UCSD-AML1 (cell line): Measurements from ENCODE around the gene HPGD.

Experiments
- DNase-seq: peaks from one replicate; lab custom pipeline; 2025; ENCODE audit not compliant: unreplicated experiment; lab: John Stamatoyannopoulos, UW

HPGD gene

DNA sequence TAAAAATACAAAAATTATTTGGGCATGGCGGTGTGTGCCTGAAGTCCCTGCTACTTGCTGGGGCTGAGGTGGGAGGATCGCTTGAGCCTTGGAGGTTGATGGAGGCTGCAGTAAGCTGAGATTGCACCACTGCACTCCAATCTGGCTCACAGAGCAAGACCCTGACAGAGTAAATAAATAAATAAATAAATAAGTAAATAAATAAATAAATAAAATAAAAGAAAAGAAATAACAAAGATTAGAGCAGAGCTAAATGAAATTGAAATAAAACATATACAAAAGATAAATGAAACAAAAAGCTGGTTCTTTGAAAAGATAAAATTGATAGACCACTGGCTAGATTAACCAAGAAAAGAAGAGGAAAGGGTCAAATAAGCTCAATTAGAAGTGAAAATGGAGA, 43.1 kb downstream of the HPGD start:
- no peak for DNase-seq

DNA sequence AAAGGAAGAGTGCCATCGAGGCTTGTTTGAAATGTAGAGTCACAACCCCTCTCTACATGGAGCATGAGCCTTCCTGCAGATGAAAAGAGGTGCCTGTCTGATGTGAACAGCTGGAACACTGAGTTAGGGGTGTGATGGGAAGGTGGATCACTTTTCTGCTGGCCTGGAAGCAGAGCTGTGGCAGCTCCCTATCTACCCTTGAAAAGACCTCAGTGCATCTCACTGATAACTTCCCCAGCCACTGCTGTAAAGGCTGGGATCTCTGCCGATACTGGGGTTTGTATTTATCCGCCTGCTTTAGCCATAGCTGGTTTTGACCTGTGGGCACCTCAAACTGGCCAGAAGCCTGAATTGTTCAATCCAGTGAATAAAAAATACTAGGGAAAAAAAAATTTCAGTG, 46.8 kb downstream of the HPGD start:
- no peak for DNase-seq

DNA sequence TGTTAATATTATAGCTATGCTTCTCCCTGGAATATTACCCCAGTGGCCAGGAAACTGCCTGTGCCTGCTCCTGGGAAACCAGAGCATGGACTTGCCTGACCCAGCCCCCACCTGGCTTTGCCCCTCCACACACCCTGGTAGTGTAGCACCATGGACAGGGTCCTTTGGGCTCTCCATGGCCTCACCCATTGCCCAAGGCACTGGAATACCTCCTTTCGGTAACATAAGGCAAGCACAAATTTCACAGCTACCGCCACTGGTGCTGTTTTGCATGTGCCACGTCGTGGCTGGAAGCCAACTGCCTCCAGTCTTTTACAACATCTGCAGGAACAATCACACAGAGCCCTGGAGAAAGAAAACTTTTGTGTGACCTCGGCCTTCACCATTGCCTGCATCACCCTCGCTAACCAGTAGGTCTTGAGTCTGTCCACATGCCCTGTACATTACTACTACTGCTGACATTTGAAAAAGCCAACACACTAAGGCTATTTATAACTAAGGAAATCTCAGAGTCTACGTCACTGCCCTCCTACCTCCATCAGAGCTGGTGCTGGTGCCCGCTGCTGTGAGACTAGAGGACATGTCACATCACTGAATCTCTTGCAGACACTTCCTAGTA, 47.7 kb downstream of the HPGD start:
- DNase-seq = no peak

DNA sequence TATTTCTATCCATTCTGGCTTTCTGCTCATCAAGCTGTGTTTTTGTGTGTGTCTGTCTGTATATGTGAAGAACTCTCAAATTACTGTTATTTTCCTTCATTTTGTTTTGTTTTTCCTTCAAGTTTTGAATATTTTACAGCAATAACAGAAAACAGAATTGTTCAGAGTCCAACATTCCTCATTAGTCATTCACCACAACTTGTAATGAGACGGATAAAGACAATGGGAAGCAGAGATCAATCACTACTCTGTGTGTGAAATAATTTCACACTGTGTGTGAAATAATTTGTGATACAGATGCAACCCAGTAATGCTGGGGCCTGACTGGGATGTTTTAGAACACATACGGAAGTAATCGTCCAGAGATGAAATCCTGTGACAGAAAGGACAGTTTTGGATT, 55.2 kb downstream of the HPGD start:
- no peak for DNase-seq

DNA sequence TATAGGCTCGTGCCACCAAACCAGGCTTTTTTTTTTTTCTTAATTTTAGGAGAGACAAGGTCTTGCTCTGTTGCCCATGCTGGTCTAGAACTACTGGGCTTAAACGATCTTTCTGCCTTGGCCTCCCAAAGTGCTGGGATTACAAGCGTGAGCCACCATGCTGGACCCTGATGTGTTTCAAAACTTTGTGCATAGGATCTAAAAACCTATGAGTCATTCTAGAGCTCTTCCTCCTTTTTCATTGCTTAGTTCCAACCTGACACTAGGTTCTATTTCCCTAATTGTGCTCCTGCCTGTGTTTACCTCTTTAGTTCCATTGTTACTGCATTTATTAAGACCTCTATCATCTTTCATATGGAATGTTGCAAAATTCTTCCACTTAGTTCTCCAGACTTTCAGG, 57.3 kb downstream of the HPGD start:
- DNase-seq = no peak

DNA sequence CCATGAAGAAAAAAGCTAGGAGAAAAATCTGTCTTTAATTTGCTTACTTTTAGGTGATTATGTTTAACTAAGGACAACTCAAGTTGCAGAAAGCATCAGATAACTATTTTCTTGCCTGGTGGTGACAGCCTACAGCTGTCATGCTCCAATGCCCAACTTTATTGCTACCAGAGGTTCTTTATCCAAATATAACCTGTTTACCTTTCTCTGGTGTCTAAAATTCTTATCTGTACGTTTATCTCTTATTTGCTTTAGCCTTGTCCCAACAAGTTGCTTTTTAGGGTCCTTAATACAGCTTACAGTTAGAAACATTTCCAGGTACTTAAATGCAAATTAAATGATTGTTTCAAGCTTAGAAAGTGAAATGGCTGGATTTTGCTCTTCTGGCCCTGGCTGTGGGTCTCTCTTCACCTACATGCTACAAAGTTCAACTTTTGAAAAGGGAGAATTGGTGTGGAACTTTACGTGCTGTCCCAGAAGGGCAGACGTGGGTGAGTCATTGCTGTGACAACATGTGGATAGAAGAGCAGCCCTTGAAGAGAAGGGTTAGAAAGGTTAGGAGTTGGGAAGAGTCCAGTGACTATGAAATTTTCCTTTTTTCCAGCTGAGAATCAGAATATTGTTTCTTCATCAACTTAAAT, 60.7 kb downstream of the HPGD start:
- DNase-seq = no peak

DNA sequence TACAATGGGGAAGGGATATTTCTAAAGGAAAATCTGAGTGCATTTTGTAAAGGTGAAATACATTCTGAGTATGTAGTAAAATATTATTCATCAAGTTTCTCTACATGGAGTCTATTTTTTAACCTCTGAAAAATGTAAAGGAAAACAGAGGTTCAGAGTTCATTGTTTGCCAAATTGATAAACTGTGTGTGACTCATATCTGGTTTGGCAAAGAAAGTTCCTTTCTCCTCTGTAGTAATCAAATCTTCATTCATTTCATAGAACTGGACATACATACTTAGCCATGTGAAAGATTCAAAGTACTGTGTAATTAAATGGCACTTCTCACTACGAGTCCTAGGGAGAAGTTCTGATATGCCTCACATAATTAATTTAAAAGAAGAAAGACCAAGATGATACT, 61.6 kb downstream of the HPGD start:
- no peak for DNase-seq

DNA sequence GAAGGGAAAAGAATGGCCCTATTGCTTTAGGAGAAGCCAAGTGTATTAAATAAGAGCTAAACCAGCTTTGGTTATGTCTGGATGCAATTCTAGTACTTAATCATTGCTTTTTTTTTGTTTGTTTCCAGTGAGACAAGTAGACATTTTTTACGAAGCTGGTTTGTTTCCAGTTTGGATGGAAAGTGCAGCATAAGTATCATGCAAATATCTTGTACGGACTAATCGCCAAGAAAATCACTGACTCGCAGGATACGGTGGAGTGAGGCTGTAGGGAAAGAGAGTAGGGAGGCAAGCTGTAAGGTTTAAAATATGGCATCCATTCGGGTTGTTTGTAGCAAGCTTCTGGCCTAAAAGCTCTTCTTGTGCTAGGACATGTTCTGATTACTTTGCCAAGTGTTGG, 64.8 kb downstream of the HPGD start:
- no peak for DNase-seq

DNA sequence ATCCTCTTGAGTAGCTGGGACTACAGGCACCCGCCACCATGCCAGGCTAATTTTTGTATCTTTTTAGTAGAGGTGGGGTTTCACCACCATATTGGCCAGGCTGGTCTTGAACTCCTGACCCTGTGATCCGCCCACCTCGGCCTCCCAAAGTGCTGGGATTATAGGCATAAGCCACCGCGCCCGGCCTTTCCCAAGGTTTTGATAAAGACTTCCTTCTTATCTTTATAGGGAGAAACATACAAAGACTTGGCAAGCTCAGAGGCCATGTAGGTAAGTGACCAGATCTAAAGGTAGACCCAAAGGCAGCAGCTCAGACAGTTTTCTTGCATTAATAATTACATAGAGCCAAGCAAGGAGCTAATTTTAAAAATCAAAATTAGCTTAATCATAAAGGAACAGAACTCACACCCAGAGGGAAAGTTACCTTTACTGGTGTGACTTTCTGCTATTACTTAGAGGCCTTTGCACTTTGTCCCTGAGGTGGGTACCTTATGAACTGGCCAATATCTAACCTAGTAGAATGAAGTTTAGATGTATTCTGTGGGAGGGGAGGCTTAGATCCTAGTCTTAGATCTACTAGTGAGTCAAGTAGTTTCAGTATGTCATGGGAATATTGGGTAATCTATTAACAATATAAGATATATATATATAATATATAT, 67.3 kb downstream of the HPGD start:
- no peak for DNase-seq

DNA sequence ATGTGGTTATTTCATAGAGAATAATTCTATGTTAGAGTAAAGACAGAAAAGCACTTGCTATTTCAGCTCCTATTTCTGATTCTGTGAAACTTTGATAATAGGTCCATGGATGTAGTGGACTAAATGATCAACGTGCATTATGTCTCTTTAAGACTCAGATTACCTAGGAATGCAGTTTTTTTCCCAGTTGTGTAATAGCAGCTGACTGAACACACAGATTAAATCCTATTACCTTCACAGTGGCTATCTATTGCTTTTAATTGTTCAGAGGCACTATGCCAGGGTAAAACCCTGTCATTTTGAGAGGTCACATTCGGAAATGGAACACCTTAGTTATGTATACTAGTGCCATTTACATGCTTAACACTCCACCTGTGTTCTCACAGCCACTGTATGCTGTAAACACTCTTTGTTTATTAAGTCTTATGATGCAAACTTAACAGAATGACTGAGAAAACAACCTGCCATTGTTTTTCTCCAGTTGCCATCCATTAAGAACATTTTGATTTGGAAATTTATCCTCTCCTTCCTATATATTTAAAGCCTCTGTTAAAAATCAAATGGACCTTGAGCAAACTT, 70.5 kb downstream of the HPGD start:
- no peak for DNase-seq

DNA sequence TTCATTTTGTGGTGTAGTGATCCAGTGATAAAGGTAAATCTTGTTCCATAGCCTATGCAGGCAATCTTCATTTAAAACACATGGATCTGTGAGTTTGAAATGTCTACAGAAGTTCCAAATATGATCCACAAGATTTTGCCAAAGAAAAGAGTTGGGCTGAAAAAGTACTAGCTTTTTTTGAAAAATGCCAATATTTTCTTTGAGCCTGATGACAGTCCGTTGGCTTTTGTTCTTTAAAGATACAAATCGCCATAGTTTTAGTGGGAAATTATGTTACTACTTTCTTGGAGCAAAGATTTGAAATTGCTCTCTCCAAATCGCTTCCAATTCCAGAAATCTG, 71.5 kb downstream of the HPGD start:
- DNase-seq = no peak

DNA sequence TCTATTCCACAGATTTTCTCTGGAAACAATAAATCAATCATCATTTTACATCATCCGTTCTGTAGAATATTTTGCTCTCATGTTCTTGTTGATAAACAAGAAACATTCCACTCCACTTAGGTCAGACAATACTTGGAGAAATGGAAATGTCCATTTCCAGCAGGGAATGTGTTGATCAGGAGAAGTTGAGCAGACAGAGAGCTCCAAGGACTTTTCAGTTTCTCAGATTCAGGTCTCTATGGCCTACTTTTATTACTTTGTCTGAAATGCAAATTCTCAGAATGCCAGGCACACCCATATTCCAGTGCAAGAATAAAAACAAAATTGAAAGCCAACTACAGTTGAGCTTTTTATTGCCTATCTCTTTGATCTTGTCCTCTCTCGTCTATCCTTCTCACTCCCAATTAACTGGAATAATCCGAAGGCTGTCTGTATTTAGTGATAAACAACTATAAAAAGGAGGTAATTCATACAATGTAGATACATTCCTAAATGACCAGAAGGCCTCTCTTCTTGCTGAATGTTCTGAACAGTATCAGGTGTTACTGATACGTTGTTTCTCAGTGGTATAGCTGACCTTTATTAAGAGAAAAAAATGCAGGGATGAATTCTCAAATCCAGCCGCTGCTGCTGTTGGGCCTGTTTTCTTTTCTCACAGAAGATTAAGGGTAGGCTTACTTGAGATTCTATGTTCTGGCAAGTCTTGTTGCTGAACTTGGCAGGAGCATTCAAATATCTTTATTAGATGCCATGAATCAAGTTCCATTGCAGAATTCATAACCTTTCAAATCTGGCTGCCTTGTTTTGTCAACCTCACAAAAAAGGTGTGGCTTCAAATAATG, 72.1 kb downstream of the HPGD start:
- no peak for DNase-seq

DNA sequence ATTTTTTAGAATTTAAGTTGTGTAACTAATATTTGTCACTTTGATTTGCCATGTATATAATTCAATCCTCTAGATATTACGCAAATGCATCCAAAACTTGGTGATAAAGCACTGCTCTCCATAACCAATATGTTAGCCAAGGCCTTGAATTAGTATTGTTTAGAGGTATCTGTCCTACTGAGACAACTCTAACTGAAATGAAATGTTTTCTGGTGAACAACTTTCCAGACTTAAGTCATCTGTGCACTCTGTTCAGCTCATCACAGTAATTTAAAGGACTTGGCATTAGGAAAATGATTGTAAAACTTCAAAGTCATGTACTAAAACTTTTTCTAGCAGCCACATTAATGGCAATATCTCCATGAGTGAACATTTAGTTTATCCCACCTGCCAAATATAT, 73.1 kb downstream of the HPGD start:
- no peak for DNase-seq

DNA sequence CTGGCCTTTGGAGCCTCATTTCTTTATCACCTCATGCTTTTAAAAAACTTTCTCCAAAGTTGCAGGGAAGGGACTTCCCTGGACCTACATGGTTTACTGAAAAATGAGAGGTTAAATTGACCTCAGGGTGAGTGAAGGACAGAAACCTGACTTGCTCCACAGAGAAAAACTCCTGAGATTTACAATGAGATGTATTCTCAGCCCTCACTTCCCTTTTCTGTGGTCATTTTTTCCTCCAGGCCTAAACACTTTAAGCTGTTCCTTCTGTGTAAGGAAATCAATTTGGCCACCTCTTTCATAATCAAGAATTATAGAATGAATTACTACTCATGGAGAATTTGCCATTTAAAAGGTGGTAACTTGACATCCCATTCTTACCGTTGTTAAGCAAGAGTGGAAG, 77.9 kb downstream of the HPGD start:
- no peak for DNase-seq
